MM.1S (cell line): Measurements from ENCODE around the gene GAS2L2.

Experiments used
- DNase-seq: peaks from one replicate; pipeline ENCODE4 v3.0.0-alpha.2; 2015
- H2AFZ ChIP-seq: fragments of 300-600 bp; sonication (generic); 2 replicates; pipeline ENCODE4 v1.6.0; 2016; ENCODE audit warnings: antibody characterized with exemption, low read length
- H3F3A ChIP-seq: fragments of 300-600 bp; sonication (generic); 2 replicates; pipeline ENCODE4 v1.6.1; 2016; ENCODE audit warnings: mild to moderate bottlenecking, antibody characterized with exemption, low read length, moderate library complexity, mixed read lengths; ENCODE audit not compliant: insufficient read depth
- H3K27ac ChIP-seq: fragments of 300-600 bp; sonication (generic); 2 replicates; pipeline ENCODE4 v1.5.1; 2016; ENCODE audit warnings: mild to moderate bottlenecking, low read length
- H3K27me3 ChIP-seq: fragments of 300-600 bp; sonication (generic); replicated peaks from 2 replicates; pipeline ENCODE4 v1.6.0; 2016; ENCODE audit warnings: low read length; ENCODE audit not compliant: insufficient read depth
- H3K36me3 ChIP-seq: fragments of 300-600 bp; sonication (generic); replicated peaks from 2 replicates; pipeline ENCODE4 v1.6.1; 2016; ENCODE audit warnings: mild to moderate bottlenecking, low read length, mixed read lengths; ENCODE audit not compliant: insufficient read depth
- H3K4me1 ChIP-seq: fragments of 300-600 bp; sonication (generic); 2 replicates; pipeline ENCODE4 v1.6.1; 2016; ENCODE audit warnings: low read length, mixed read lengths
- H3K4me2 ChIP-seq: fragments of 300-600 bp; sonication (generic); 2 replicates; pipeline ENCODE4 v1.6.0; 2016; ENCODE audit warnings: low read depth, low read length
- H3K4me3 ChIP-seq: fragments of 300-600 bp; sonication (generic); 2 replicates; pipeline ENCODE4 v1.5.1; 2016; ENCODE audit warnings: low read length, mixed read lengths
- H3K79me2 ChIP-seq: fragments of 300-600 bp; sonication (generic); 2 replicates; pipeline ENCODE4 v1.6.1; 2016; ENCODE audit warnings: mixed run types, low read length, mixed read lengths
- H3K9ac ChIP-seq: fragments of 300-600 bp; sonication (generic); 2 replicates; pipeline ENCODE4 v1.6.1; 2016; ENCODE audit warnings: low read length, mixed read lengths
- H3K9me2 ChIP-seq: fragments of 300-600 bp; sonication (generic); replicated peaks from 2 replicates; pipeline ENCODE4 v1.6.1; 2016; ENCODE audit warnings: mild to moderate bottlenecking, low read length, mixed read lengths; ENCODE audit not compliant: insufficient read depth
- H3K9me3 ChIP-seq: fragments of 300-600 bp; sonication (generic); replicated peaks from 2 replicates; pipeline ENCODE4 v1.6.1; 2016; ENCODE audit warnings: mild to moderate bottlenecking, low read length, mixed read lengths; ENCODE audit not compliant: insufficient read depth
- H4K20me1 ChIP-seq: fragments of 300-600 bp; sonication (generic); 2 replicates; pipeline ENCODE4 v1.6.1; 2016; ENCODE audit warnings: mild to moderate bottlenecking, low read length, moderate library complexity, mixed read lengths; ENCODE audit not compliant: insufficient read depth
- EZH2 ChIP-seq: fragments of 300-600 bp; sonication (generic); optimal IDR thresholded peaks from 2 replicates; pipeline ENCODE3; 2017; ENCODE audit warnings: low read depth, mild to moderate bottlenecking, antibody characterized with exemption, low read length, mixed read lengths
- EZH2phosphoT487 ChIP-seq: fragments of 300-600 bp; sonication (generic); IDR thresholded peaks from 2 replicates; pipeline ENCODE4 v1.6.1; 2018; ENCODE audit warnings: antibody characterized with exemption, low read length
- TF ChIP-seq, protein P1 (sequence below): fragments of 300-600 bp; sonication (generic); IDR thresholded peaks from 2 replicates; pipeline ENCODE4 v1.5.1; 2016; ENCODE audit warnings: antibody characterized with exemption, low read length, mixed read lengths

Gene GAS2L2

GRCh38 chr17:35795007-35795870, 42.2 kb upstream of the GAS2L2 start, which contains the start of gene MMP28:
TSS of gene MMP28 (minus strand) at chr17:35795641. CDS start at chr17:35795377, 264 bp downstream.
- H3K36me3 ChIP-seq = no peaks in the 10 kb centered on the region
- H4K20me1 ChIP-seq = no peaks in the 10 kb centered on the region
- 0 out of 2 replicates have a peak within 1 kb of the TSS, but pooled peaks have one; percentile 19 for H2AFZ ChIP-seq
- H3K4me3 ChIP-seq = no peak within 1 kb of the TSS
- peaks cover 44% of the 10 kb centered on the region for H3K27me3 ChIP-seq
- no peaks in the 10 kb centered on the region for H3F3A ChIP-seq
- H3K79me2 ChIP-seq = no peaks in the 10 kb centered on the region
- H3K9me3 ChIP-seq = no peaks in the 10 kb centered on the region
- DNase-seq = no peak
- H3K4me2 ChIP-seq = peak within 1 kb of the TSS; percentile 37
- H3K4me1 ChIP-seq = no peaks in the 10 kb centered on the region
- H3K9ac ChIP-seq = no peak within 1 kb of the TSS
- H3K27ac ChIP-seq = no peak within 1 kb of the TSS
- H3K9me2 ChIP-seq = no peaks in the 10 kb centered on the region
- TF ChIP-seq, protein P1, sequence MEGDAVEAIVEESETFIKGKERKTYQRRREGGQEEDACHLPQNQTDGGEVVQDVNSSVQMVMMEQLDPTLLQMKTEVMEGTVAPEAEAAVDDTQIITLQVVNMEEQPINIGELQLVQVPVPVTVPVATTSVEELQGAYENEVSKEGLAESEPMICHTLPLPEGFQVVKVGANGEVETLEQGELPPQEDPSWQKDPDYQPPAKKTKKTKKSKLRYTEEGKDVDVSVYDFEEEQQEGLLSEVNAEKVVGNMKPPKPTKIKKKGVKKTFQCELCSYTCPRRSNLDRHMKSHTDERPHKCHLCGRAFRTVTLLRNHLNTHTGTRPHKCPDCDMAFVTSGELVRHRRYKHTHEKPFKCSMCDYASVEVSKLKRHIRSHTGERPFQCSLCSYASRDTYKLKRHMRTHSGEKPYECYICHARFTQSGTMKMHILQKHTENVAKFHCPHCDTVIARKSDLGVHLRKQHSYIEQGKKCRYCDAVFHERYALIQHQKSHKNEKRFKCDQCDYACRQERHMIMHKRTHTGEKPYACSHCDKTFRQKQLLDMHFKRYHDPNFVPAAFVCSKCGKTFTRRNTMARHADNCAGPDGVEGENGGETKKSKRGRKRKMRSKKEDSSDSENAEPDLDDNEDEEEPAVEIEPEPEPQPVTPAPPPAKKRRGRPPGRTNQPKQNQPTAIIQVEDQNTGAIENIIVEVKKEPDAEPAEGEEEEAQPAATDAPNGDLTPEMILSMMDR = no peak
- TF ChIP-seq EZH2 = peak; percentile 72

- Histone ChIP-seq H4K20me1 (no peaks in the 10 kb centered on the region), H3F3A (no peaks in the 10 kb centered on the region), H2AFZ (no peak overlapping the region), H3K9me2 (no peaks in the 10 kb centered on the region), H3K9ac (no peak overlapping the region), H3K9me3 (no peaks in the 10 kb centered on the region), H3K27ac (no peak overlapping the region), H3K79me2 (no peaks in the 10 kb centered on the region), H3K36me3 (no peaks in the 10 kb centered on the region), H3K4me3 (no peak overlapping the region), H3K27me3 (peaks cover 38% of the 10 kb centered on the region), H3K4me1 (no peaks in the 10 kb centered on the region), H3K4me2 (no peak overlapping the region)
- DNase-seq = no peak
- TF ChIP-seq EZH2 (no peak), EZH2phosphoT487 (no peak)
- TF ChIP-seq, protein P1 = no peak
Observed at GRCh38 chr17:35793257-35793656, 40.2 kb upstream of the GAS2L2 start.

DNA sequence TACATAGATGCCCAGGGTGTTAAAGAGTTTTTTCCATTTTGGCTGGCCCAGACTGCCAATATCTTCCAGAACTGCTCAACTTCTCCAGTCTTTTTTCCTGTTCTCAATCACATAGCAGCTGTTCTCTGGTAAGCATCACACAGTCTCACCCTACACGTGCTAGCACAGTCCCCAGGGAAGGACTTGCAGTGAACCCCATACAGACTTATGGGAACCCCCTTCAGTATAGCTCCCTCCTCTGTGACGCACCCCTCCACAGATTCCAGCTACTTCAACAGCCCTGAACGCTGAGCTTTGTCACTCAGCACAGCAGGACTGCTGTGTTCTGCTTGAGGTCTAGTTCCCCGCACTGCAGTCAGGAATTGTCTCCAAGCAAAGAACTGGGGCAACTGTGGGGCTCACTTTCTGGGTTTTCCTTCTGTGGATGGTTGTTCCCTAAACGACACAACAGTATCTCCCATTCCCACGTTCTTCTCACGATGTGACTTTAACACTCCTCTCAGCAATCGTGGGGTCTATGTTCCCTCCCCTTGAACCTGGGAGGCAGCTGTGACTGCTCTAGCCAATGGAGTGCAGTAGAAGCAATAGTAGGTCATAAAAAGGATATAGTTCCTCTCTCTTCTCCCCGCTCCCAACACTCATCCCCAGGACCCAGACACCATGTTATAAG, 38.8 kb upstream of the GAS2L2 start:
- no peaks in the 10 kb centered on the region for H3K9me2 ChIP-seq
- DNase-seq = no peak
- no peaks in the 10 kb centered on the region for H4K20me1 ChIP-seq
- H3F3A ChIP-seq = no peaks in the 10 kb centered on the region
- no peak overlapping the region for H2AFZ ChIP-seq
- H3K9me3 ChIP-seq = no peaks in the 10 kb centered on the region
- H3K9ac ChIP-seq = no peak overlapping the region
- H3K27me3 ChIP-seq = peaks cover 24% of the 10 kb centered on the region
- no peaks in the 10 kb centered on the region for H3K4me1 ChIP-seq
- H3K36me3 ChIP-seq = no peaks in the 10 kb centered on the region
- no peak overlapping the region for H3K4me3 ChIP-seq
- H3K79me2 ChIP-seq = no peaks in the 10 kb centered on the region
- TF ChIP-seq EZH2 = no peak
- TF ChIP-seq, protein P1 = no peak
- no peak for TF ChIP-seq EZH2phosphoT487
- H3K27ac ChIP-seq = no peak overlapping the region
- H3K4me2 ChIP-seq = no peak overlapping the region
